OCI-LY1 (cell line): Measurements from ENCODE around the gene DDAH1.

Experiments
- H2AFZ ChIP-seq: fragments of 200-600 bp; sonication (generic), shearing (Covaris generic); 2 replicates; pipeline ENCODE4 v1.6.0; 2014; ENCODE audit warnings: antibody characterized with exemption, mild to moderate bottlenecking, low read length
- H3F3A ChIP-seq: fragments of 200-600 bp; sonication (generic), shearing (Covaris generic); 2 replicates; pipeline ENCODE4 v1.6.0; 2014; ENCODE audit warnings: mild to moderate bottlenecking, antibody characterized with exemption, low read length, moderate library complexity; ENCODE audit not compliant: insufficient read depth
- H3K27ac ChIP-seq: fragments of 200-600 bp; sonication (generic); 2 replicates; pipeline ENCODE4 v1.5.1; 2014; ENCODE audit warnings: low read length, mixed run types, mild to moderate bottlenecking, low read depth; ENCODE audit not compliant: poor library complexity, severe bottlenecking
- H3K27me3 ChIP-seq: fragments of 200-600 bp; sonication (generic); 2 replicates; pipeline ENCODE4 v1.6.0; 2014; ENCODE audit warnings: antibody characterized with exemption, mild to moderate bottlenecking, low read length, moderate library complexity; ENCODE audit not compliant: insufficient read depth
- H3K36me3 ChIP-seq: fragments of 200-600 bp; sonication (generic); 2 replicates; pipeline ENCODE4 v1.6.1; 2014; ENCODE audit warnings: mild to moderate bottlenecking, antibody characterized with exemption, low read length, moderate library complexity, mixed read lengths; ENCODE audit not compliant: insufficient read depth
- H3K4me1 ChIP-seq: fragments of 200-600 bp; sonication (generic); 2 replicates; pipeline ENCODE4 v1.5.1; 2014; ENCODE audit warnings: mild to moderate bottlenecking, low read length, moderate library complexity; ENCODE audit not compliant: insufficient read depth, severe bottlenecking
- H3K4me2 ChIP-seq: fragments of 200-600 bp; sonication (generic), shearing (Covaris generic); 2 replicates; pipeline ENCODE4 v1.6.1; 2014; ENCODE audit warnings: low read length
- H3K4me3 ChIP-seq: fragments of 200-600 bp; sonication (generic); 2 replicates; pipeline ENCODE4 v1.5.1; 2014; ENCODE audit warnings: low read length, low read depth, mild to moderate bottlenecking, mixed read lengths; ENCODE audit not compliant: poor library complexity, severe bottlenecking
- H3K79me2 ChIP-seq: fragments of 200-600 bp; shearing (Covaris generic); 2 replicates; pipeline ENCODE4 v1.6.1; 2016; ENCODE audit warnings: mixed run types, low read length, mixed read lengths; ENCODE audit not compliant: insufficient read depth
- H3K9ac ChIP-seq: fragments of 200-600 bp; sonication (generic), shearing (Covaris generic); 2 replicates; pipeline ENCODE4 v1.6.1; 2014; ENCODE audit warnings: mild to moderate bottlenecking, low read length, mixed read lengths
- H3K9me2 ChIP-seq: fragments of 200-600 bp; sonication (generic), shearing (Covaris generic); 2 replicates; pipeline ENCODE4 v1.6.1; 2014; ENCODE audit warnings: low read depth, mild to moderate bottlenecking, low read length, mixed read lengths
- H3K9me3 ChIP-seq: fragments of 200-600 bp; shearing (Covaris generic); 2 replicates; pipeline ENCODE4 v1.6.1; 2014; ENCODE audit warnings: low read length, mixed read lengths
- H4K20me1 ChIP-seq: fragments of 200-600 bp; sonication (generic), shearing (Covaris generic); 2 replicates; pipeline ENCODE4 v1.6.0; 2016; ENCODE audit warnings: mild to moderate bottlenecking, low read length; ENCODE audit not compliant: insufficient read depth
- EZH2 ChIP-seq: fragments of 200-600 bp; sonication (generic), shearing (Covaris generic); IDR thresholded peaks from 2 replicates; pipeline ENCODE4 v1.8.0; 2017; ENCODE audit warnings: borderline replicate concordance, mixed run types, mild to moderate bottlenecking, antibody characterized with exemption, low read length, moderate library complexity, mixed read lengths
- TF ChIP-seq, protein P1 (sequence below): fragments of 200-600 bp; sonication (generic), shearing (Covaris generic); IDR thresholded peaks from 2 replicates; pipeline ENCODE4 v1.5.1; 2017; ENCODE audit warnings: mild to moderate bottlenecking, antibody characterized with exemption, low read length, moderate library complexity, mixed read lengths

The DDAH1 gene

GRCh38 chr1:85502171-85502570 is 37.2 kb upstream of the DDAH1 start:
- no peak overlapping the region for H3K27ac ChIP-seq
- no peak for TF ChIP-seq EZH2
- TF ChIP-seq, protein P1, sequence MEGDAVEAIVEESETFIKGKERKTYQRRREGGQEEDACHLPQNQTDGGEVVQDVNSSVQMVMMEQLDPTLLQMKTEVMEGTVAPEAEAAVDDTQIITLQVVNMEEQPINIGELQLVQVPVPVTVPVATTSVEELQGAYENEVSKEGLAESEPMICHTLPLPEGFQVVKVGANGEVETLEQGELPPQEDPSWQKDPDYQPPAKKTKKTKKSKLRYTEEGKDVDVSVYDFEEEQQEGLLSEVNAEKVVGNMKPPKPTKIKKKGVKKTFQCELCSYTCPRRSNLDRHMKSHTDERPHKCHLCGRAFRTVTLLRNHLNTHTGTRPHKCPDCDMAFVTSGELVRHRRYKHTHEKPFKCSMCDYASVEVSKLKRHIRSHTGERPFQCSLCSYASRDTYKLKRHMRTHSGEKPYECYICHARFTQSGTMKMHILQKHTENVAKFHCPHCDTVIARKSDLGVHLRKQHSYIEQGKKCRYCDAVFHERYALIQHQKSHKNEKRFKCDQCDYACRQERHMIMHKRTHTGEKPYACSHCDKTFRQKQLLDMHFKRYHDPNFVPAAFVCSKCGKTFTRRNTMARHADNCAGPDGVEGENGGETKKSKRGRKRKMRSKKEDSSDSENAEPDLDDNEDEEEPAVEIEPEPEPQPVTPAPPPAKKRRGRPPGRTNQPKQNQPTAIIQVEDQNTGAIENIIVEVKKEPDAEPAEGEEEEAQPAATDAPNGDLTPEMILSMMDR = no peak
- no peaks in the 10 kb centered on the region for H3K27me3 ChIP-seq
- H3F3A ChIP-seq = no peaks in the 10 kb centered on the region
- no peaks in the 10 kb centered on the region for H3K9me3 ChIP-seq
- no peak overlapping the region for H3K4me2 ChIP-seq
- no peak overlapping the region for H3K4me3 ChIP-seq
- no peak overlapping the region for H2AFZ ChIP-seq
- no peak overlapping the region for H3K9ac ChIP-seq
- H3K4me1 ChIP-seq = no peaks in the 10 kb centered on the region
- H3K79me2 ChIP-seq = no peaks in the 10 kb centered on the region
- no peaks in the 10 kb centered on the region for H4K20me1 ChIP-seq
- H3K9me2 ChIP-seq = no peaks in the 10 kb centered on the region
- no peaks in the 10 kb centered on the region for H3K36me3 ChIP-seq

GRCh38 chr1:85501355-85501898 is 36.5 kb upstream of the DDAH1 start:
- H4K20me1 ChIP-seq = no peaks in the 10 kb centered on the region
- no peak overlapping the region for H2AFZ ChIP-seq
- no peaks in the 10 kb centered on the region for H3K36me3 ChIP-seq
- H3K4me1 ChIP-seq = no peaks in the 10 kb centered on the region
- no peak overlapping the region for H3K4me2 ChIP-seq
- no peak overlapping the region for H3K4me3 ChIP-seq
- H3K27me3 ChIP-seq = no peaks in the 10 kb centered on the region
- H3K27ac ChIP-seq = no peak overlapping the region
- no peaks in the 10 kb centered on the region for H3K79me2 ChIP-seq
- H3K9me2 ChIP-seq = no peaks in the 10 kb centered on the region
- no peaks in the 10 kb centered on the region for H3K9me3 ChIP-seq
- H3F3A ChIP-seq = no peaks in the 10 kb centered on the region
- H3K9ac ChIP-seq = no peak overlapping the region
- no peak for TF ChIP-seq EZH2
- TF ChIP-seq, protein P1 = no peak

DNA sequence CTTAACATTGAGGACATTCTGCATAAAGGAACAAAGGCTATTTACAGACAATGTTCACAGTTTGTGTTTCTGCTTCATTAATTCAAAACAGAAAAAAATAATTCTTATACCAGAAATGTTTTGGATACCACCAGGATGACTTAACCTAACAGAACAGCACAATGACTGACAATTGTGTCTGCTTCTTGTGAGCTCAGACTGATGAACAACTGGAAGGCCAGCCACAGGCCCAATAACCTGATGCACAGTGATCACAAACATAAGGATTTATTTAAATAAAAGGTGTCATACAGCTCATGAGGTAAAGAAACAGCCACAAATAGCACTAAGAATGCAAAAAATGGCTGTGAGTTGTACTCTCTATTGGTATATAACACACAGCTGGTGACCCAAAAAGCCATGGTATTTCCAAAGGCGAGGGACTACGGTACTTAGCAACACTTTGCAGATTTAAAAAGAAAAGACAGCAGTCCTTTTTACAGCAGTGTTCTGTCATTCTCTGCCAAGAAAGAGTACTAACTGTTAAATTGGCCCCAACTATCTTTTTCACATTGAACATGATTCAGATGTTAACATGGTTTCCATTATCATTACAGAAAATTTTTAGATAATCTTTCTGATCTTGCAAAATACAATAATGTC is 32.1 kb upstream of the DDAH1 start:
- H3F3A ChIP-seq = no peaks in the 10 kb centered on the region
- H3K9me3 ChIP-seq = no peaks in the 10 kb centered on the region
- H3K27ac ChIP-seq = no peak overlapping the region
- no peak overlapping the region for H3K9ac ChIP-seq
- TF ChIP-seq, protein P1 = no peak
- no peak for TF ChIP-seq EZH2
- no peak overlapping the region for H3K4me3 ChIP-seq
- no peaks in the 10 kb centered on the region for H3K27me3 ChIP-seq
- H3K4me2 ChIP-seq = no peak overlapping the region
- no peak overlapping the region for H2AFZ ChIP-seq
- H4K20me1 ChIP-seq = no peaks in the 10 kb centered on the region
- H3K36me3 ChIP-seq = no peaks in the 10 kb centered on the region
- H3K79me2 ChIP-seq = no peaks in the 10 kb centered on the region
- no peaks in the 10 kb centered on the region for H3K4me1 ChIP-seq
- no peaks in the 10 kb centered on the region for H3K9me2 ChIP-seq
